Measurements from ENCODE around the gene WDR59. TPM values are rescaled to one million over a fixed set of nuclear protein-coding genes. Genes with fewer than 3 reads are reported as not detected.
"Not testable (repeated sequence)": the region's sequence is repeated elsewhere in the genome, so short reads cannot be mapped to it uniquely, and the experiment has no call there.

Gene WDR59
- total RNA-seq, 1 donor from 2014 or later: 47.3 TPM

- no peak for DNase-seq (ENCODE audit: low spot score)
Observed at GRCh38 chr16:74868035-74868434, 116.9 kb downstream of the WDR59 start.

DNA sequence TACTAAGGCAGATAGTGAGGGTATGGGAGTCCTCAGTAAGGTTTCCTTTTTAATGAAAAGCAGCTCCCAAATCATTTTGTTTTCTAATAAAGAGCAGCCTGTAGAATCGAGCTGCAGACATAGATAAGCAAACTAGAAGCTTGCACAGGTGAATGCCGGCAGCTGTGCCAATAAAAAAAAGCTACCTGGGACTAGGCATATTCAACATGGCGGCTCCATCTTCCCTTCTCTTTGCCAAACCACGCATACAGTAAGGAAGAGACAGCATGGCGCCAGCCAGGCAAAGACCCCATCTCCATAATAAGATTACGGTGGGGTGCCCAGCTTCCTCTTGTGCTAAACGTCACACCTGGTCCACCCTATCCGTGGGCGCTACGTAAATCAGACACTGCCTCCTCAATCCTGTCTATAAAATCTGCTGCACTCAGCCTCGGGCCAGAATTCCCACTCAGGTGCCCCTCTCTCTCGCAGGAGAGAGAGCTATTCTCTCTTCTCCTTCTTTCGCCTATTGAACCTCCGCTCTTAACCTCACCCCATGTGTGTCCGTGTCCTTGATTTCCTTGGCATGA, 117.6 kb downstream of the WDR59 start:
- DNase-seq (ENCODE audit: low spot score): no peak

DNA sequence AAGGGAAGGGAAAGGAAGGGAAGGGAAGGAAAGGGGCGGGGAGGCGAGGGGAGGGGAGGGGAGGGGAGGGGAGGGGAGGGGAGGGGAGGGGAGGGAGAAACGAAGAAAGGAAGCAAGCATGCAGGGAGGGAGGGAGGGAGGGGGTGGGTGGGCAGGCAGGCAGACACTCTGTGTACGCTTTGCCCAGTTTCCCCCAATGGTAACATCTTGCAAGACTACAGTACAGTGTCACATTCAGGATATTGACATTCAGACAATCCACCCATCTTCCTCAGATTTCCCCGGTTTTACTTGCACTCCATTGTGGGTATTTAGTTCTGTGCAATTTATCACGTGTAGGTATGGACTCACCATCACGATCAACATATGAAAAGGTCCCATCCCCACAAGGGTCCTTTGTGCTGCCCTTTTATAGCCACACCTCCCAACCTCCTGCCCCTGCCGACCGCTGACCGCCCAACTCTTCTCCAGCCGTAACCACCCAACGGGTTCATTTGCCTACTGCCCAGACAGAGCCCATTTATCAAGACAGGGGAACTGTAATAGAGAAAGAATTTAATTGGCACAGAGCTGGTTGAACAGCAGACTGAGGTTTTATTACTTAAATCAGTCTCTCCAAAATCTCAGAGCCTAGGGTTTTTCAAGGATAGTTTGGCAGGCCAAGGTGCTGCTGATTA, 118.9 kb downstream of the WDR59 start:
- DNase-seq (ENCODE audit: low spot score): no peak

DNA sequence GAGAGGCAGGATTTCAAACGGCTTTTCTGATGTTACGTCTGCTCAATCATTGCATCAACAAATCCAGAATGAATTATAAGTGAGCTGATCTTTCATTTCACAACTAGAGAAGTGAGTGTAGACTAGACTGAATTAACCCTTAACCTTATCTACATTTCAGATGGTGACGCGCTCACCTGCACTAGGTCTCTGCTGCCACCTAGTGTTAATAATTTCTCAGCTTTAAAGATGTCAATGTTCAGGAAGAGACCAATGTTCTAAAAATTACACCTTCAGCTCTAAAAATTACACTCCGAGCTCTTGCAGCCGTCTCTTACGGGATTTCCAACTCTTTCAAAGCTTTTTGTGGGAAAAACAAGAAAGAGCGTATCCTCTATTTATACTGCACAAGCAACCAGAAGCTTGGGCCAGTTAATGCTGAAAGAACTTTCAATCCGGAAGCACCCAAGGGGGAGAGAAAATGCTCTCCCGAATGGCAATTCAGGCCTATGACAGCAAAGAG, 122.1 kb downstream of the WDR59 start:
- DNase-seq (ENCODE audit: low spot score): no peak

GRCh38 chr16:74852500-74852875, 132.4 kb downstream of the WDR59 start:
- no peak for DNase-seq (ENCODE audit: low spot score)

DNA sequence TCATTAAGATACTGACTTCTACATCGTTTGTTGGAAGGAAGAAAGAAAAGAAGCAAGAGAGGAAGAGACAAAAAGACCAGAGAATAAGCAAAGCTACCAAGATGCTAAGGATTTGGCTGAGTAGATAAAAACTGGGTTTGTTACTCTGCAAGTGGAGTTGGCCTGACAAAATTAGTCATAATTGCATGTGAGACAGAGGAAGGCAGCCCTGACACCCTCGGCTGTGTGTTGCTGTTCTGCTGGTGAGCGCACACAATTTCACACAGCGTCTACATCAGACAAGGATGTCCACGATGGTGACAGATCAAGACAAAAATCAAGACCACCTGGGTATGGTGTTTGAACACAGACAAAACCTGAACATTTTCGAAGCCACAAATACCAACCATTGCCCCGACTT, 134.9 kb downstream of the WDR59 start:
- DNase-seq (ENCODE audit: low spot score): no peak

DNA sequence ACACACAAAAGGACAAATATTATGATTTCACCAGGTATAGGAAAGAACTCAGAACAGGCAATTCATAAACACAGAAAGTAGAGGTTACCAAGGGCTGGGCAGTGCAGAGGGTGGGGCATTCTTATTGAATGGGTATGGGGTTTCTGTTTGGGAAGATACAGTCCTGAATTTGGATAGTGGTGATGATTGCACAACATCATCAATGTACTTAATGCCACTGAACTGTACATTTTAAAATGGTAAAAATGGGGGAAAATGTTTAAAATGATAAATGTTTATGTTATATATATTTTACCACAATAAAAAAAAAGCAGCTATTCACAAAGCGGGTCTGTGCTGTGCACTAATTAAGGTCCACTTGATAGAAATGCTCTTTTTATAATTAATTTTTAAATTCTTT, 137.7 kb downstream of the WDR59 start:
- DNase-seq (ENCODE audit: low spot score): no peak

GRCh38 chr16:74846714-74847113, 138.2 kb downstream of the WDR59 start:
- no peak for DNase-seq (ENCODE audit: low spot score)

GRCh38 chr16:74844041-74844980, 140.6 kb downstream of the WDR59 start:
- no peak for DNase-seq (ENCODE audit: low spot score)

GRCh38 chr16:74843381-74844035, 141.4 kb downstream of the WDR59 start:
- not testable (repeated sequence) for DNase-seq (ENCODE audit: low spot score)

GRCh38 chr16:74842413-74842812, 142.5 kb downstream of the WDR59 start:
- DNase-seq (ENCODE audit: low spot score): no peak

- DNase-seq (ENCODE audit: low spot score): no peak
Observed at GRCh38 chr16:74841904-74842303, 143.0 kb downstream of the WDR59 start.

DNA sequence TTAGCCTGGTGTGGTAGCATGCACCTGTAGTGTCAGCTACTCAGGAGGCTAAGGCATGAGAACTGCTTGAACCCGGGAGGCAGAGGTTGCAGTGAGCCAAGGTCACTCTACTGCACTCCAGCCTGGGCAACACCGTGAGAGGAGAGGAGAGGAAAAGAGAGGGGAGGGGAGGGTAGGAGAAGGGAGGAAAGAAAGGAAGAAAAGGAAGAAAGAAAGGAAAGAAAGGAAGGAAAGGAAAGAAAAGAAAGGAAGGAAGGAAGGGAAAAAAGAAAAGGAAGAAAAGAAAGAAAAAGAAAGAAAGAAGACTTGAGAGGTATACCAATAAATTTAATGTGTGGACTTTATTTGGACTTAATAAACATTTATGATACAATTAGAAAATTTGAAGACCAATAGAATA, 143.5 kb downstream of the WDR59 start:
- no peak for DNase-seq (ENCODE audit: low spot score)

- no peak for DNase-seq (ENCODE audit: low spot score)
Observed at GRCh38 chr16:74837056-74837455, 147.9 kb downstream of the WDR59 start.

- no peak for DNase-seq (ENCODE audit: low spot score)
Observed at GRCh38 chr16:74836111-74836671, 148.7 kb downstream of the WDR59 start.

GRCh38 chr16:74832228-74832627, 152.7 kb downstream of the WDR59 start:
- no peak for DNase-seq (ENCODE audit: low spot score)

- no peak for DNase-seq (ENCODE audit: low spot score)
Observed at GRCh38 chr16:74831467-74831866, 153.5 kb downstream of the WDR59 start.

DNA sequence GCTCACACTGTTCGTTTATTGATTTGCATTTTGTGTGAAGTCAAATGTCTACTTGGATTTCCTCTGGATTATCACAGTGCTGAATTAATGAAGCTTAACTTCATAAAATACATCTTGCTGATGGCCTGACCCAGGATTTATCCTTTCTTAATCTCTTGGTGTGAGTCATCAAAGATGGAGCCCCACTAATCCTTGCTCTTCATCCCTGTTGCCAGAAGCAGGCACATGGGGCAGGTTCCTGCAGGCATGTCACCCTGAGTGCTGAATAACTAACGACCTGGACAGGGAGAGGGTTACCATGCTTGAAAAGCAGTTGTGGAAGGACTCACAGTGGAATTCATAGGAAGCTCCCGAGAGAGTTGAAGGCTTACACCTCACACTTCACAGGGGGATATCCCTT, 154.3 kb downstream of the WDR59 start:
- no peak for DNase-seq (ENCODE audit: low spot score)

DNA sequence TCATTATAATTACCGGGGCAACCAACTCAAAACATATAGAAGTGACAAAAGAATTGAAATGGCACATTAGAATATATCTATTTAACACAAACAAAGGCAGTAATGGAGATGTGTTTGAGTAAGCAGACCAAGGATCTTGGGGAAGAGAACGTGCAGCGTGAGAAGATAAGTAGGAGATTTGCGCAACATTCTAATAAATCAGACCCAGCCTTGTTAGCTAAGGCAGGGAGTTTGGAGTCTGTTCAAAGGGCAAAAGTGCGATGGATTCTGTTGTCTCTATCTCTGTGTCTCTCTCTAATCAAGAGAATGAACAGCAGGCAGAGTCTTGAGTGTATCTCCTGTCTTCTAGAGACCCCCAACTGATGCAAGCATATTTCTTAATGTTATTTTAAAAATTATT, 155.3 kb downstream of the WDR59 start:
- no peak for DNase-seq (ENCODE audit: low spot score)

- DNase-seq (ENCODE audit: low spot score): no peak
Observed at GRCh38 chr16:74825941-74826340, 159.0 kb downstream of the WDR59 start.

- no peak for DNase-seq (ENCODE audit: low spot score)
Observed at GRCh38 chr16:74825016-74825415, 159.9 kb downstream of the WDR59 start.

Measured in mesenteric fat pad (tissue), 1 donor.